GM19035 (cell line): ENCODE results near the gene FBXL7.

Experiments
- ATAC-seq: cut with Tn5 transposase; IDR thresholded peaks from one replicate; pipeline ENCODE4 v1.9.1; 2021; ENCODE audit not compliant: unreplicated experiment

Gene FBXL7

DNA sequence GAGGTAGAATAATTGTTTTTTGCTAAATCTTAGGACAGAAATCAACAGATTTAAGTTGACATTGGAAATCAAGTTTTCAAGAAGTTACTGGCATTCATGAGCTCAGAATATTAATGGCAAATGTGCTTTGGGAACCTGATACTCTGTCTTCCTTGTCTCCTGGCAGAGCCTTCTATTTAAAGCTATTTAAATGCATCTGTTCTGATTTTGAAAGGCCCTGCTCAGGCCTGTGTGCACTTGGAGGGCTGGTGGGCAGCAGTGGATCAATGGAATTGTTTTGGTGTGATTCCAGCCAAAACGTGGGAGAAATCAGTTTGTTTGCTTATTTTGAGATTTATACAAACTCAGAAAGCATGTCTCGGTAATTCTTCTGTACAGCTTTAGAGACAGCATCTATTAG, 38.5 kb downstream of the FBXL7 start:
- ATAC-seq: no peak

DNA sequence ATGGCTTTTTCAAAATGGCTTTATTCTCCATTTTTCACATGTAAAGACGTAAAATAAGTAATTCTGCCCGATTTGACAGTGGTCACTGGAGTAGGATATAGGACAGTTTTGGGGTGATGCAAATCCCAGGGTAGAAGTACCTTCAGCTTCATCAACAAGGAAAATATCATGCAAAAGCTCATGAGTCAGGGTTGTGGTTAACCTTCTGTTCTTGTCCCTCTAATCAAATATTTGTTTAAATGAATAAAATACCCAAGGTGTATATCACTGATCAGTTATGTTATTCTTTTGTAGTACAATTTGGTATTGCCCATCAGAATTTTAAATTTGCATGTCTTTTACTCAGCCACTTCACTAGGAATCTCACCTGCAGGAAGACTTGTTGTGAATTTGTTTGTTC, 40.0 kb downstream of the FBXL7 start:
- ATAC-seq: no peak

DNA sequence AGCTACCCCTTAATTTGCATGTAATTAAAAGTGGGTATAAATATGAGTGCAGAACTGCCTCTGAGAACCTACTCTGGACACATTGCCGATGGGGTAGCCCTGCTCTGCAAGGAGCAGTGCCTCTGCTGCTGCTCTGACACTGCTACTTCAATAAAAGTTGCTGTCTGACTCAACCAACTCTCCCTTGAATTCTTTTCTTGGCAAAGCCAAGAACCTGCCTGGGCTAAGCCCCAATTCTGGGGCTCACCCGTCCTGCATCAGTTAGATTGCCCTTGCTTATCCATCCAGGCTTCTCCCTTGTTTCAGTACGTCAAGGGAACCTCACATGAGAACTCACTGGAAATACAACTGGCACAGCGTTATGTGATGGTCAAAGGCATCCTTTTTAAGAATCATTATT, 44.1 kb downstream of the FBXL7 start:
- ATAC-seq: no peak

DNA sequence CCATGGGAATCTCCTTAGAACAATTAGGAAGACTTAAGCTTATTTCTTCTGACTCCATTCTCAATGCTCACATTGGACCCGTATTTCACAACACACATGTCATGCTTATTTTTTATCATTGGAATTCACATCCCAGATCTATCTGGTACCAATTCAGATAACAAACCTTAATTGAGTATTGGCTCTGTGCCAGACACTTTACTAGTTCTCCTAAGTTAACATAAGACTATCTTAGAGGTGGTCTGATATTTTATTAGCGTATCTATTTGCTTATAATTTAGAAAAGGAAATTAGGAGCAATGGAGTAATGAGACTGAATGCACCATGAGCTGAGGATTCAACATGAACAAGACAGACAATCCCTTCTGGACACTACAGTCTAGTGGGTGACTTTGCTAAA, 45.1 kb downstream of the FBXL7 start:
- ATAC-seq: no peak

DNA sequence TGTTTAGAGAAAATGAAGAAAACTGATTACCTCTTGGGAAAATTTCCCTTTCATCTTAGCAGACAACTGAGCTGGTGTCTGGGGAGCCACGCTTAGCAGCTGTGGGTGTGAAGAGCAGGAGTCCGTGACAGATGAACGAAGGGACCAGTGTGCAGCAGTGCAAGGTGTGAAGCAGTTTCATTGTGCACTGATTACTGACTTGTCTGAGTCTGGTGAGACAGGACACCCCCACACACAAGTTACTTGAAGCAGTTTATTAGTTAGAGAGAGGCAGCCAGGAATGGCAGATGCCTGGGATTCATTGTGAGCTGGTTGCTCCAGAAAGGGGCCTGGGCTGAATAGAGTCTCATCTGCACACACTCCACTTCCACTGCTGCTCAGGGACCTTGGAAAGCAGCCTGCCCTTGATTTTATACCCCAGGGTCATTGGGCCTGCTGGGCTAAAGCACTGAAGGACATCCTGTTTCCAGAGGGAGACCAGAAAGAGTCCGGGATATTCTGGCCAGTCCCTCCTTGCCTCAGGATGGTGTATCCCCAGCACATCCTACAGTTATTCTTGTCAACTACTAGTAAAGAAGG, 47.4 kb downstream of the FBXL7 start:
- no peak for ATAC-seq

DNA sequence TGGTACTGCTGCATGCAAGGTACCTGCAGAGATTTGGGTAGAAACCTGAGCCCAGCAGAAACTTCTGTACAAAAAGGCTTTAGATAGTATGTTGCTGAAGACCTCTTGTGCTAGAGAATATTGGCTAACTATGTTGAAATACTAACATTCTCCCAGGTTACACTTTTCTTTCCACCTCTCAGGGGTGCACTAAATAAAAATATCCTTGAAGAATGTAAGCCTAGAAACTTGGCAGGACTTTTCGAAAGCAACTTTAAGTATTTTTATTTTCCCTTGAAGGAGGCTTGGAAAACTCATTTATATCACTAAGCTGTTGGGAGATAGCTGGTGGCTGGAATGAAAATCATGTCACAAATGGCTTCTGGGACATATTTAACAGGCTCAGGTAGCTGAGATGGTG, 50.0 kb downstream of the FBXL7 start:
- no peak for ATAC-seq

DNA sequence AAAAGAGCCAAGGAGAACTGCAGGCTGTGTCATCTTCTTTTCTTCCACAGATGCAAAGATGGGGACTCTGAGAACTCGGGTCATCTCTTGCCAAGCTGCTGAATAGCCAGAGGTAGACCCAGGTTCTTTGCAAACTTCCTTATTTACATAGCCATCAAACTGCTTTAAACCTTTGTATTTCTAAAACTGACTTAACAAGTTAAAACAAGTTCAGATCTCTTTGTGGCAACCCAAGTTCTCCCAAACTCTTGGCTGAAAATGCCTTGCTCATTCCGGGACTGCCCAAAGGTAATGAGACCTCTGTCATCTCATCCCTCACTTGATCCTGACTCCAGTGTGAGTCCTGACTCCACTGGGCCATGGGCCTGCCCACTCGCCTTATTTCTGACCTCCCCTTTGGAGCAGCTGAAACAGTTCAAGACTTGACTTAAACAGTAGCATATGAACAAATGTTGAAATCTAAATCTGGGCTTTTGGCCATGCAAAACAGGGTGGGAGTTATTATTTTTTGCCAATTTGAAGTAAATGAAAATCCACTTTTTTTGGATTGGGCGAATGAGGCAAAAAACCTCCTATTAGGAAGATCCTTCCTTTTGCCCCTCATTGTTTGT, 50.6 kb downstream of the FBXL7 start:
- ATAC-seq: no peak

DNA sequence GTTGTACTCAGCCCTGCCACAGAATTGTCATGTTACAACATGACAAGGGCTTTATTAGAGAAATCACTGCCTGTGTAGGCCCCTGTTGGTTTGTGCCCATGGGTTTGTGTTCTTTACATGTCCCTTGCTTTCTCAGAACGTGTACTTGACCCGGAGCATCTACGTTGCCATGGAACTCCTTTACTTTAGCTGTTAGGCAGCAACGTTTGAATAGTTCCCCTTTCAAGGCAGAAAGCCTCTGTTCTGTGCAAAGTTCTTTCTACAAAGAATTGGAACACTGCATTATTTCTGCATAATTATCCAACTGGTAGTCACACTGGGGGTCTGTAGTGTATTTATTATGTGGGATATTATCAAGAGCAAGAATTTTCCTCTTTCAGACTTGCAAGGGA, 51.1 kb downstream of the FBXL7 start:
- ATAC-seq: no peak

DNA sequence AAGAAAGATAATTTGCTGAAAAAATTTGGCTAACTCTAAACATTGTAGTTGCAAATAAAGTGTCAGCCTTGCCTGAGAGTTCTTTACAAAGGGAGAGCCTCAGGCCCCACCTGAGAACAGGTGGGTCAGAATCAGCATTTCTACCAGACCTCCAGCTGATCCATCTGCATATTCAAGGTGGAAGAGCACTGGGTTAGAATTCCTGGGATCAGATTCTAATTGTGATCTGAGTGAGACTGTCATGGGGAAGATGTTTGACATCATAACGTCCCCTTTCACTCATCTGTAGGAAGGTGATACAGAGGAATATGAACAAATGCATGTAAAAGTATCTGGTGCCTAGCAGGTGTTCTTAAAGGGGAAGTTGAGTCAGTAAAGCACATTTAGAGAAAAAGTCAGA, 54.6 kb downstream of the FBXL7 start:
- ATAC-seq: no peak

DNA sequence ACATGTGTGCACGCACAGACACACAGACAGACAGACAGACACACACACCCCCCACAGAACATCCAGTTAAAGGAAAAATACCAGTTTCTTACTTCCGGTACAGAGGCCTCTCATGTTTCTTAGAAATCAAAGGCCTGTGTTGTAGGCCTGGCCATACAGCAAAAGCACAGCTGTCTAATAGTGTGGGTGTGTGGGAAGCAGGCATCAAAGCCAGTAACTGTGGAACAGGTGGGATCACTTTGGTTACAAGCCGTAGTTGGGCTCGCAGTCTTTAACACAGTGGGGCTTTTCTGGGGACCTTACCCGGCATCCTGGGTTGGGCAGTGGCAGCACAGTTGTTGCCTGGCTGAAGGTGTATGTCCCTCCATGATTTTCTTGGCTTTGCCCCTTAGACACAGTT, 55.2 kb downstream of the FBXL7 start:
- ATAC-seq: no peak

DNA sequence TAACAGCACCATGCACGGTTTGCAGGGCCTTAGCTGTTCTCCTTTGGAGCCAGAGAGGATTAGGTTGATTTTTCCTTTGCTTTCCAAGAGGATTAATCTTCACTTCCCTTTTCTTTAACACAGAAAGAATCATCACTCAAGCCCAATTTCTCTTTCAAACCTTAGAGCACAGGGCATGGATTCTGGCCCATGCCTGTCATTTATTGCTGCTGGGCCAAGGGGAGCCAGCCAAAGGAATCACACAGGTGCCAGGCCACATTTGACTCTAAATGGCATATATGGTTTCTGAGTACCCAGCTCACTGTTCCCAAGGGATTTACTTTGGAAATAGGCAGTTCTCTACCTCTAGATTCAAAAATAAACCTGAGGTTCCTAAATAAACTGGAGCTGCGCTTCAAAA, 58.3 kb downstream of the FBXL7 start:
- ATAC-seq: no peak

DNA sequence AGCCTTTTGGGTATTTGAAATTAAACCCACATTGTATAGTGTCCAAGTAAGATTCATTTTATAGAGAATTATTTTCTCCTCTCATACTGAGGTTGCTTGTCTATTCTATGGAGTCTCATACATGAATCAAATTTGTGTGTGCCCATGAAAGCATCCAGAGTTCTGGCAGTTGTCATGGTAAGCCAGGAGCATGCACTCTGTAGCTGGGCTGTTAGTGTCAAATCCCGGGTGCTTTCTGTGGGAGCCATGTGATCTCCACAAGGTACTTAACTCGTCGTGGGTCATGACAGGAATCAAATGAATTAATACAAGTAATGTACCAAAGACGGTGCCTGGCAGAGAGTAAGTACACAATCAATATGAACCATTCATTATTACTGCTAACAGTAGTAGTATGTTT, 58.7 kb downstream of the FBXL7 start:
- no peak for ATAC-seq

DNA sequence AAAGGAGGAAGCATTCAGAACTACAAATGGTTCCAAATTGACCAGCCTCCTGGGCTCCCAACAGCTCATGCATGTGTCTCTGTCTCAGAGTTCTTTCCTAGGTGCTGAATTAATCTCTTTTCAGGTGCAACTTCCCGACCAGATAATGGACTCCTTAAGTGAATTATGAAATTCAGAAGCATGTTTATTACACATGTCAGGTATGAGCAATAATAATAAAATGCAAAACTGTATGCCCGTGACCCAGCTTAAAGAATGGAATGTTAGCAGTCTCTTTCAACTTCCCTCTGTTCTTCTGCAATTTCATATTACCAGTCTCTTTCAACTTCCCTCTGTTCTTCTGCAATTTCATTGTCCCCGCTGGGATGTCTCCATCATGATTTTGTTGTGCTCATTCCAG, 60.4 kb downstream of the FBXL7 start:
- ATAC-seq: no peak

DNA sequence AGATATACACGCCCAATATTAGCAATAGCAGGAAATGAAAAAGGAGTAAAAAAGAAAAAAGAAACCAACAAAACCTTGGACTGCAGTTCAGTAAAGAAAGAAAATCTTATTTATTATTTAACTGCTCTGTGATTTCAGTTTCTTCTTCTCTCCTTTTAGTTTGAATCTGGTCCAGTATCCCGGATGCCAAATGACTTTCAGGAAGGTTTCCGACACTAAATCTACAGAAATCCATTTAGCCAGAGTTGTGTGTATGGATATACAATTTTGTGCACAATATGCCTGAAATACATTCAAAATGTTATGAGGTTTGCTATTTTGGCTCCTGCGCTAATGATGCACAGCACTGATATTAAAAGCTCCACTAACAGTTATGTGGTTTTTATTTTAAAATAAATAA, 64.5 kb downstream of the FBXL7 start:
- no peak for ATAC-seq

DNA sequence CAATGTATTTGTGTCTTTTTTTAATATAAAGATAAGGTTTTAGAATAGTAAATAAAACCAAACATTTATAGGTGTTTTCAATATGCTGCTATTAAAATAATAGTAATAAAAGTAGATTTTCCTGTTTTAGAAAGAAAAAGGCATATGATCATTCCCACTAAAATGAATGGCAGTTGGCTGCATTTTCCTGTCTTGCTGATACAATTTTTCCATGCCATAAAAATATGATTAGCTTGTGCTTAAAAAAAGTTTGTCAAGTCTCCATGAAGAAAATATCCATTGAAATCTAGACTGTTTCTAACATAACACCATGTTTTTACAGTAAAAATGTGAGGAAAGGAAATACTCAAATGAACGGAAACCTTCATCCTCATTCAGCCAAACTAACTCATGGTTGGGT, 65.0 kb downstream of the FBXL7 start:
- ATAC-seq: no peak

DNA sequence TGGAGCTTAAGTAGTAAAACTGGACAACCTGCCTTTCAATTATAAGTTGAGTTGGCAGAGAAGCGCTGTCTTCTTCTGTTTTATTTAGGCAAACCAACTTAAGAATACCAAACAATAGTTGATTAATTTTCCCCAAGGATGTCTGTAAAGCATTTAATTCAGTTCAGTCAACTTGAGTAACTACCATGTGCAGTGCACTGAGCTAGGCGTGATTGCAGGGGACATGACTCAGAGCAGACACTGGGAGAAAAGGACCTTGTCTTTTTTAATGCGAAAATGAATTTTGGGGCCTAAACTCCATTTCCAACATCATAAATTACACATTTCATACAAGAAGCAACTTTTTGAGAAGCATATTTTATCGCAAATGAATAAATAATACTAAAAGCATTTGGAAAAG, 66.3 kb downstream of the FBXL7 start:
- no peak for ATAC-seq

DNA sequence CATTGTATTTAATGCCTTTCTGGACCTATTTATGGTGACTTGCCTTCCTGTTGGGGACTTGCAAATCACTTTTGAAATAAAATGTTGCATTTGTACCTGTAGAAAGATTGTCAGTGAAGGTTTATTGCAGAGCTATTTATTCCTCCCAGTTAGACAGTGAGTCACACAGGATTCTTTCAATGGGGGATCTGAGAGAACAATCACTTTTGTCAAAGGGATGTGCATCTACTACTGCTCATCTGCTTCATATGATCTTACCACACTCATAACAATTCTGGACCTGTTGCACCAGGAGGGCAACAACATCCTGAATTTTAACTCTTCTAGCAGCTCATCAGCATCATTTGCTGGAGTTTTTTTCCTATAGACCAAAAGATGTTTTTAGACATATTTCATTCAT, 66.8 kb downstream of the FBXL7 start:
- ATAC-seq: no peak

DNA sequence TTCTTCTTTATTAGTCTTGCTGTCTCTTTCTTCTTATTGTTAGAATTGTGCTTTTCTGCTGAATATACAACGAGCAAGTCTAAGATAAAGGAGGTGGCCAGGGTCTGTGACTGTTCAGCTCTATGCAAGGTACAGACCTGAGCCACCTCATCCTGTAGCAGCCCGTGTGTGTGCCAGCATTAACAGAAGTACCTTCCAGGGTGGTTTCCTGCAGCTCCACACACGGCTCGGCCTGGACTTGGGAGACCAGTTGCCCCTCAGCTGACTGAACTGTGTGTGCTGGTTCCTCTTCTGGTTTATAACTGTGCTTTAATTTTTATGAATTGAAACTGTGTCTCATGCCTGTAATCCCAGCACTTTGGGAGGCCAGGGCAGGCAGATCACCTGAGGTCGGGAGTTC, 70.5 kb downstream of the FBXL7 start:
- no peak for ATAC-seq

DNA sequence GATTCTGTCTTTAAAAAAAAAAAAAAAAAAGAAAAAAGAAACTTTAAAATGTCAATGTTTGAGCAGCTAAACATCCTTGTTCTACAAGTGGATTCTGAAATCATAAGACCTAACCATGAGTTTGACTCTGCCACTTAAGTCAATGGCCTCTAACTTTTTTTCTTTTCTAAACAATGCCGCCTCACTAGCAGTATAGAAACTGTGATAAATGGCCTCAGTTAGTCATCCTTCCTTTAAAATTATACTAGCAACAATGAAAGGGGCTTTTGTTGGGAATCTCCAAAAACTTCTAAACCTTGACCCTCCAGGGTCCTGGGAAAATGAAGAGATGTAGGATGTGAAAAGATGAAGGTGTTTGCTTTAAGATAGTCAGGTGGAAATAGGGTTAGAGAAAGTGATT, 71.1 kb downstream of the FBXL7 start:
- no peak for ATAC-seq

DNA sequence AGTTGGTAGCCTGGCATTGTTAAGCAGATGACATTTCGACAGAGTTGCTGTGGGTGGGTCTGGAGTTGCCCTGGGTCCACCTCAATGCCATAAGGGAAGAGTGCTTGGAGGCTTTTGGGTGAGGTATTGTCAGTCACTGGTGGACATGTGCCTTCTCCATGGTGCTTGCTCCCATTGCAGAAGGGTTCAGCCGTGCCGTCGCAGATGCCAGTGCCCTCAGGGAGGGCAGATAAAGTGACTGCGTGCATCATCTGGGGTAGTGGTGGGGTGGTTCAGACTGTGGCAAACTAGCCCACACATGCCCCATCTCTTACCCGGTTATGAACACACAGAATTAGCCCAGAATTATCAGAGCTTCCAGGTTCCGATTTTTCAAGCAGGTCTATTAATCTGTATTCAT, 71.6 kb downstream of the FBXL7 start:
- ATAC-seq: no peak

DNA sequence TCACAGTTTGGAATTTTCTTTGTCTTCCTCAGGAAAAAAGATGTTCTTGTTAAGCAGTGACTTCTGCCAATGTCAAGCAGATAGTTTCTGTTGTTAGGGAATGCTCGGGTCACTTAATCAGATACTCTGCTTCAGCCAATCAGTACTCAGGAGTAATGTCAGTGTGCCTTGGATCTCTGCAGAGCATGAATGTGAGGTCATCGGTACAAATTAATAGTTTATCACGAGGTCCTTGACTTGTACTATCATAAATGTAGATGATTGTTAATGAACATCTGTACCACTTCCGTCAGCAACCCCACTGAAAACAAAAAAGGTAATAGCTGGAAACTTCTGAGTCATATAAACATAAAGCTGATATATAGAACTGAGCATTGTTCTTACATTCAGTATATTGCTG, 73.6 kb downstream of the FBXL7 start:
- ATAC-seq: no peak

DNA sequence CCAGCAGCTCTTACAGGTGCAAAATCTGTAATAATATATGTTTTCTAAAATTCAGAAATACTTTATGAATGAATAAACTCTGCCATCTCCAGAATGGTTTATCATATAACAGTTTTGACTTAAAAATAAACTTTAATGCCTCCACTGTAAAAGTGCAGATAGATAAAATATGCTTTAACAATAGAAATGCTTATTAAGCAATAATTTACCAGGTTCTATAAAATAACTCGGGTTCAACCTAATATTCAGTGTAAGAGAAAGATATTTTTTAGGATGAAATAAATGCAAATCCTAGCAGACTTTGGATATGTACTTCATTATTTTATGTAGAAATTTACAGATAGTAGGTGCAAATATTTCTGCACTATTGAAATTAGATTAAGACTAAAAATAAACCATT, 74.1 kb downstream of the FBXL7 start:
- no peak for ATAC-seq

DNA sequence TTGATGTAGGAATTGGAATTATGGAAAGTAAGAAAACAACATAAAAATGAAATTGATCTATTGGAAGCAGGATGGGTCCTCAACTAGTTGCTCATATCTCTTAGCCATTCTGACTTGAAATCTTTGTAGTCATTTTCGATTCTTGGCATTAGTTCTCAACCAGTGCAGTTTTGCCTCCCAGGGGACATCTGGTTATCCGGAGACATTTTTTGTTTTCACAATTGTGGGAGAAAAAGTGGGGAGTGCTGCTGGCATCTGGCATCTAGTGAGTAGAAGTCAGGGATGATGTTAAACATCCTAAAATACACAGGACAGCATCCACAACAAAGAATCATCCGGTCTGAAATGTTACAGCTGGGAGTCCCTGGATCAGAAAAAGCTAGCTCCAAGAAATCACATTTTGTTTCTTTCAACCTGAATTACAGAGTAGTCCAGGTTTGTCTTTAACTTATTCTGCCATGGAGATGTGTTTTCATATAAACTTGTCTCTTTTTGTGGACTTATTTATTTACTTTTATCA, 74.9 kb downstream of the FBXL7 start:
- ATAC-seq: no peak
